Activated CD8-positive, alpha-beta T cell treated with anti-CD3 and anti-CD28 coated beads for 36 hours (primary cell): Measurements from ENCODE around the gene ACTL8. TPM values are rescaled to one million over a fixed set of nuclear protein-coding genes. Genes with fewer than 3 reads are reported as not detected.

ENCODE experiments used
- ATAC-seq: fragments of 200-7000 bp; cut with Tn5 transposase; one replicate; pipeline ENCODE4 v1.10.0; 2021; ENCODE audit warnings: mild to moderate bottlenecking, moderate library complexity
- CTCF ChIA-PET: fragments of 350-600 bp; sonication (Branson Sonifier 250); formaldehyde crosslinking; loops from one replicate; lab custom pipeline; 2021; ENCODE audit warnings: antibody characterized with exemption; lab: Charles Lee
- POLR2A ChIA-PET: fragments of 350-600 bp; sonication (Branson Sonifier 250); formaldehyde crosslinking; loops from one replicate; lab custom pipeline; 2021; ENCODE audit warnings: antibody characterized with exemption; lab: Charles Lee
- DNase-seq: peaks from one replicate; pipeline ENCODE4 v3.0.0-alpha.2; 2020
- H3K27ac Mint-ChIP-seq: one replicate; pipeline ENCODE4 v1.8.0; 2021; ENCODE audit warnings: mild to moderate bottlenecking, mixed read lengths
- H3K27me3 Mint-ChIP-seq: one replicate; pipeline ENCODE4 v1.8.0; 2021; ENCODE audit warnings: mixed read lengths
- H3K36me3 Mint-ChIP-seq: one replicate; pipeline ENCODE4 v1.8.0; 2021; ENCODE audit warnings: low read depth, mixed read lengths
- H3K4me1 Mint-ChIP-seq: one replicate; pipeline ENCODE4 v1.8.0; 2021; ENCODE audit warnings: low read depth, mixed read lengths
- H3K4me3 Mint-ChIP-seq: one replicate; pipeline ENCODE4 v1.8.0; 2021; ENCODE audit warnings: mild to moderate bottlenecking, moderate library complexity, mixed read lengths
- H3K9me3 Mint-ChIP-seq: one replicate; pipeline ENCODE4 v1.8.0; 2021; ENCODE audit warnings: mixed read lengths
- intact Hi-C: fragments of 100-400 bp; cut with micrococcal nuclease; formaldehyde crosslinking; loops from one replicate; pipeline ENCODE4 v1.10.0; 2022
- total RNA-seq, 2 experiments: library from RNA; stranded (reverse); gene quantifications; one replicate each; pipeline ENCODE4 v1.2.3, GENCODE V29; 2021
- TF ChIP-seq, protein P1 (sequence below): fragments of 200-600 bp; IDR thresholded peaks from one replicate; pipeline ENCODE4 v1.8.0; 2022; ENCODE audit warnings: antibody characterized with exemption, mild to moderate bottlenecking

Gene ACTL8
- total RNA-seq, 2 experiments from 2014 or later = not detected

- Mint-ChIP-seq H3K36me3 (no peaks in the 10 kb centered on the region), H3K4me3 (no peak overlapping the region), H3K9me3 (peaks cover 5% of the 10 kb centered on the region), H3K4me1 (no peaks in the 10 kb centered on the region), H3K27ac (no peak overlapping the region), H3K27me3 (peaks cover 5% of the 10 kb centered on the region)
- TF ChIP-seq, protein P1, sequence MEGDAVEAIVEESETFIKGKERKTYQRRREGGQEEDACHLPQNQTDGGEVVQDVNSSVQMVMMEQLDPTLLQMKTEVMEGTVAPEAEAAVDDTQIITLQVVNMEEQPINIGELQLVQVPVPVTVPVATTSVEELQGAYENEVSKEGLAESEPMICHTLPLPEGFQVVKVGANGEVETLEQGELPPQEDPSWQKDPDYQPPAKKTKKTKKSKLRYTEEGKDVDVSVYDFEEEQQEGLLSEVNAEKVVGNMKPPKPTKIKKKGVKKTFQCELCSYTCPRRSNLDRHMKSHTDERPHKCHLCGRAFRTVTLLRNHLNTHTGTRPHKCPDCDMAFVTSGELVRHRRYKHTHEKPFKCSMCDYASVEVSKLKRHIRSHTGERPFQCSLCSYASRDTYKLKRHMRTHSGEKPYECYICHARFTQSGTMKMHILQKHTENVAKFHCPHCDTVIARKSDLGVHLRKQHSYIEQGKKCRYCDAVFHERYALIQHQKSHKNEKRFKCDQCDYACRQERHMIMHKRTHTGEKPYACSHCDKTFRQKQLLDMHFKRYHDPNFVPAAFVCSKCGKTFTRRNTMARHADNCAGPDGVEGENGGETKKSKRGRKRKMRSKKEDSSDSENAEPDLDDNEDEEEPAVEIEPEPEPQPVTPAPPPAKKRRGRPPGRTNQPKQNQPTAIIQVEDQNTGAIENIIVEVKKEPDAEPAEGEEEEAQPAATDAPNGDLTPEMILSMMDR = no peak
- no peak for ATAC-seq
- ChIA-PET CTCF (no interaction called here), POLR2A (no interaction called here)
- intact Hi-C loops = no loop called here
- DNase-seq = no peak
These were observed 43.2 kb upstream of the ACTL8 start for GRCh38 chr1:17711941-17712340.

- Mint-ChIP-seq H3K36me3 (no peaks in the 10 kb centered on the region), H3K4me1 (no peaks in the 10 kb centered on the region)
These were observed 41.1 kb upstream of the ACTL8 start for GRCh38 chr1:17713993-17714392.

DNA sequence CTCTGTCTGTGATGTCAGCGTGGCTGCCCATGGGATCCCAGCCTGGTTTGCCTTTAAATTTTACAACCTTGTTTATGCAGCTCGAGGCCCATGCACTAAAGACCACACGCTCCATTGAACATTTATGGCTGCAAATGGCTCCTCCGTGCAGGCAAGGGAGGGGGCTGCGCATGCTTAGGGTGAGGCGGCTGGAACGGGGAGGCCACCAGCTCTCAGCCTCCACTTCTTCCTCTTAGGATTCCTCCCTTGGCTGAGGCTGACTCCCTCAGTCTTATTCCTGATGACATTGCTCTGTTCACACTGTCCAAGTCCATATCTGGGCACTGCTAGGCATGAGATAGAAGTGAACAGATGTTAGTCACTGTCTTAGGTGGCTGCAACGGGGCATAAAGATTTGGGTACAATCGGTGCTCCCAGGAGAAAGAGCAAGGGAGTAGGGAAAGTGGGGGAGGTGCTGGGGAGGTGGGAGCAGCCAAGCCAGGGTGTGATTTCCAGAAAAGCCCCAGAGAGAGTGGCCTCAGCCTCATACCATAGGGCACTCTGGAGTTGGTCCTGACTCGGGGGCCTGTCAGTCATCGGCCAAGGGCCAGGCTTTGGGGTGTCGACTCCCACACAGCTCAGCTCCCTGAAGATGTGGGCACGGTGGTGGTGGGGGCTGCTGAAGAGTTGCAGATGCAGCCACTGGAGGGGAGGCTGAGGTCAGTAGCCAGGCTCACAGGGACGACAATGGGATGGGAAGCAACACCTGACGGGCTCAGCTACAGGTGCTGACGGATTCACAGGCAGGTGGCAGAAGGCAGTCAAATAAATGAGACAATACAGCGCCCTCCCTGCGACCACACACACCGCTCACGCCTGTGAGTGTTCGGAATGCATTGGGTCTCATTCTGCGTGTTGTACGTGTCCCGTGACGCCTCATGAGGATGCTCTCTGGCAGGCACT is 37.3 kb upstream of the ACTL8 start:
- intact Hi-C loops = no loop called here

More at GRCh38 chr1:17713993-17714392, 41.1 kb upstream of the ACTL8 start:
- POLR2A ChIA-PET = no interaction called here
- no peak overlapping the region for H3K4me3 Mint-ChIP-seq
- no peak overlapping the region for H3K27ac Mint-ChIP-seq
- no peak for ATAC-seq
- H3K9me3 Mint-ChIP-seq = peaks cover 5% of the 10 kb centered on the region
- peaks cover 9% of the 10 kb centered on the region for H3K27me3 Mint-ChIP-seq
- CTCF ChIA-PET = no interaction called here
- intact Hi-C loops = no loop called here
- TF ChIP-seq, protein P1 = no peak
- no peak for DNase-seq

DNA sequence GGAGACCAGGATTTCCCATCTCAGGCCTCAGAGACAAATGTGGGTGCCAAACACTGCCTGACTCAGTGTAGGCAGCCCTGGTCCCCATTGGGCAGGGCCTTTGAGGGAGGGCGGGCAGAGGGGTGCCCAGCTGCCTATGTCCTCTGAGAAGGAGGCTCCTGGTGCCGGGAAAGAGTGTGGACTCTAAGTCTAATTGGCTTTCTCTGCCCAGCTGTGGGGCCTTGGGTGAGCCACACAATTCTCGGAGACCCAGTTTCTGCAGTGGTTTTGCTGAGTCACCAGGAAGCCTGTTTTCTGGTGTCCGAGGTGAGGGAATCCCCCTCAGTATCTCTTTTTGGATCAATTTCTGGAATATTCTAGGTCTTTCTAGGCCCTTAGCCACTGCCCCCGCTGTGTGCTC is 35.3 kb upstream of the ACTL8 start:
- ATAC-seq = no peak
- Mint-ChIP-seq H3K27ac (no peak overlapping the region), H3K4me1 (no peaks in the 10 kb centered on the region)

More for the DNA sequence above, 37.3 kb upstream of the ACTL8 start:
- Mint-ChIP-seq H3K4me3 (no peak overlapping the region), H3K9me3 (no peaks in the 10 kb centered on the region), H3K36me3 (no peaks in the 10 kb centered on the region), H3K4me1 (no peaks in the 10 kb centered on the region), H3K27ac (no peak overlapping the region), H3K27me3 (peaks cover 9% of the 10 kb centered on the region)
- no peak for ATAC-seq
- CTCF ChIA-PET = no interaction called here
- DNase-seq = no peak
- POLR2A ChIA-PET = no interaction called here
- TF ChIP-seq, protein P1 = no peak

GRCh38 chr1:17721444-17721843 is 33.7 kb upstream of the ACTL8 start:
- intact Hi-C loops = no loop called here
- DNase-seq (no peak), ATAC-seq (no peak)
- no peaks in the 10 kb centered on the region for H3K36me3 Mint-ChIP-seq
- H3K9me3 Mint-ChIP-seq = no peaks in the 10 kb centered on the region
- ChIA-PET POLR2A (no interaction called here), CTCF (no interaction called here)
- TF ChIP-seq, protein P1 = no peak
- H3K4me1 Mint-ChIP-seq = no peaks in the 10 kb centered on the region
- peaks cover 4% of the 10 kb centered on the region for H3K27me3 Mint-ChIP-seq
- H3K4me3 Mint-ChIP-seq = no peak overlapping the region
- H3K27ac Mint-ChIP-seq = no peak overlapping the region

More for the DNA sequence above, 35.3 kb upstream of the ACTL8 start:
- POLR2A ChIA-PET = no interaction called here
- TF ChIP-seq, protein P1 = no peak
- intact Hi-C loops = no loop called here
- H3K36me3 Mint-ChIP-seq = no peaks in the 10 kb centered on the region
- no peak for DNase-seq
- H3K9me3 Mint-ChIP-seq = no peaks in the 10 kb centered on the region
- peaks cover 7% of the 10 kb centered on the region for H3K27me3 Mint-ChIP-seq
- H3K4me3 Mint-ChIP-seq = no peak overlapping the region
- CTCF ChIA-PET = no interaction called here
